Bronchial epithelial cell (primary cell): ENCODE measurements around the gene BPGM. TPM values are rescaled to one million over a fixed set of nuclear protein-coding genes. Genes with fewer than 3 reads are reported as not detected.
"Not testable (repeated sequence)": the region's sequence is repeated elsewhere in the genome, so short reads cannot be mapped to it uniquely, and the experiment has no call there.

Experiments
- DNase-seq: peaks from one replicate; pipeline ENCODE4 v3.0.0-alpha.2; 2010; ENCODE audit warnings: low read depth
- FAIRE-seq: peaks from 2 replicates; lab custom pipeline; 2011; peaks lifted over from hg19 to GRCh38; lab: Jason Lieb, UNC
- H3K27me3 ChIP-seq: 2 replicates; pipeline ENCODE4 v1.5.1; 2011; ENCODE audit warnings: low read length; ENCODE audit not compliant: control insufficient read depth, insufficient read depth
- H3K36me3 ChIP-seq: 2 replicates; pipeline ENCODE4 v1.5.1; 2011; ENCODE audit warnings: low read length; ENCODE audit not compliant: control insufficient read depth, insufficient read depth
- H3K4me3 ChIP-seq: 2 replicates; pipeline ENCODE4 v1.5.1; 2011; ENCODE audit warnings: mild to moderate bottlenecking, low read depth, low read length, control low read depth
- CTCF ChIP-seq: IDR thresholded peaks from 2 replicates; pipeline ENCODE4 v1.5.1; 2011; ENCODE audit warnings: mild to moderate bottlenecking, moderate library complexity, low read length, control low read depth, inconsistent platforms; ENCODE audit not compliant: insufficient read depth, severe bottlenecking
- total RNA-seq: library from RNA; depleted of rRNA; stranded (reverse); fragments of >200 nt; gene quantifications from 2 replicates; pipeline ENCODE4 v1.2.1, GENCODE V29; 2014

BPGM gene
- total RNA-seq, 1 donor from 2014 or later = 16.6 TPM

- TF ChIP-seq CTCF = no peak
Measured at GRCh38 chr7:134662166-134662870, 15.7 kb downstream of the BPGM start.

GRCh38 chr7:134662871-134663205, 16.2 kb downstream of the BPGM start:
- no peak for TF ChIP-seq CTCF
- DNase-seq (no peak), FAIRE-seq (no peak)
- no peaks in the 10 kb centered on the region for H3K27me3 ChIP-seq
- H3K36me3 ChIP-seq = peaks cover 2% of the 10 kb centered on the region
- no peak overlapping the region for H3K4me3 ChIP-seq

More at GRCh38 chr7:134662166-134662870, 15.7 kb downstream of the BPGM start:
- Histone ChIP-seq H3K27me3 (no peaks in the 10 kb centered on the region), H3K36me3 (peaks cover 2% of the 10 kb centered on the region), H3K4me3 (no peak overlapping the region)
- DNase-seq (no peak), FAIRE-seq (no peak)

GRCh38 chr7:134665045-134665444, 18.4 kb downstream of the BPGM start:
- H3K36me3 ChIP-seq, H3K4me3 ChIP-seq, FAIRE-seq, H3K27me3 ChIP-seq, DNase-seq: not testable (repeated sequence)

- DNase-seq (peak; percentile 91), FAIRE-seq (no peak)
- no peaks in the 10 kb centered on the region for H3K27me3 ChIP-seq
- H3K4me3 ChIP-seq = no peak overlapping the region
- H3K36me3 ChIP-seq = no peaks in the 10 kb centered on the region
- TF ChIP-seq CTCF = no peak
Measured at GRCh38 chr7:134667899-134668298, 21.2 kb downstream of the BPGM start.

GRCh38 chr7:134669388-134669787, 22.7 kb downstream of the BPGM start:
- no peaks in the 10 kb centered on the region for H3K36me3 ChIP-seq
- FAIRE-seq (no peak), DNase-seq (no peak)
- H3K4me3 ChIP-seq = no peak overlapping the region
- no peak for TF ChIP-seq CTCF
- no peaks in the 10 kb centered on the region for H3K27me3 ChIP-seq

GRCh38 chr7:134669845-134670373, 23.3 kb downstream of the BPGM start:
- DNase-seq (peak; percentile 98), FAIRE-seq (peak; percentile 43)
- Histone ChIP-seq H3K27me3 (no peaks in the 10 kb centered on the region), H3K36me3 (no peaks in the 10 kb centered on the region), H3K4me3 (no peak overlapping the region)
- no peak for TF ChIP-seq CTCF
